K562 treated with DMSO at 1 percent for 4 hours (cell line): ENCODE data around the gene CLDN10. TPM values are rescaled to one million over a fixed set of nuclear protein-coding genes. Genes with fewer than 3 reads are reported as not detected.

Source experiments
- total RNA-seq: library from RNA; unstranded; fragments of 300-600 nt; gene quantifications from 2 replicates; pipeline ENCODE4 v1.2.3, GENCODE V29; 2022; ENCODE audit not compliant: insufficient read depth

The CLDN10 gene
- total RNA-seq = not detected in 2 replicates

GRCh38 chr13:95552539-95553441 lies at the start of gene CLDN10:
TSS of gene CLDN10 (plus strand) at chr13:95552720. CDS start at chr13:95552754, 34 bp downstream.

Other genes starting within 250 kb of the CLDN10 start
- not detected in 2 replicates for gene DZIP1, start 92.0 kb downstream of the CLDN10 start, total RNA-seq
- 15.2 and 15.4 TPM in 2 replicates for gene DNAJC3, start 124.4 kb downstream of the CLDN10 start, total RNA-seq